GM18868 (cell line): ENCODE results near the gene MLLT3.

Source experiments
- ATAC-seq: cut with Tn5 transposase; IDR thresholded peaks from one replicate; pipeline ENCODE4 v1.9.1; 2021; ENCODE audit warnings: mild to moderate bottlenecking, moderate library complexity; ENCODE audit not compliant: unreplicated experiment

MLLT3 gene

GRCh38 chr9:20395651-20396050 lies 226.6 kb downstream of the MLLT3 start:
- ATAC-seq, result no peak

GRCh38 chr9:20394969-20395368 lies 227.3 kb downstream of the MLLT3 start:
- no peak for ATAC-seq

GRCh38 chr9:20391208-20391607 lies 231.1 kb downstream of the MLLT3 start:
- no peak for ATAC-seq

- ATAC-seq, result no peak
Measured at GRCh38 chr9:20390400-20390799, 231.9 kb downstream of the MLLT3 start.

GRCh38 chr9:20387062-20387461 lies 235.2 kb downstream of the MLLT3 start:
- no peak for ATAC-seq

GRCh38 chr9:20384642-20385041 lies 237.7 kb downstream of the MLLT3 start:
- ATAC-seq, result no peak

GRCh38 chr9:20382460-20383071 lies 239.7 kb downstream of the MLLT3 start:
- ATAC-seq, result peak; percentile 74

- ATAC-seq, result no peak
Measured at GRCh38 chr9:20380546-20380945, 241.8 kb downstream of the MLLT3 start.

- no peak for ATAC-seq
Measured at GRCh38 chr9:20379804-20380225, 242.5 kb downstream of the MLLT3 start.

- ATAC-seq, result no peak
Measured at GRCh38 chr9:20378851-20379250, 243.4 kb downstream of the MLLT3 start.

- ATAC-seq, result no peak
Measured at GRCh38 chr9:20377790-20378189, 244.5 kb downstream of the MLLT3 start.

GRCh38 chr9:20376731-20377375 lies 245.4 kb downstream of the MLLT3 start:
- peak; percentile 31 for ATAC-seq

GRCh38 chr9:20376042-20376441 lies 246.3 kb downstream of the MLLT3 start:
- ATAC-seq, result no peak

- peak; percentile 43 for ATAC-seq
Measured at GRCh38 chr9:20373263-20373662, 249.0 kb downstream of the MLLT3 start.

GRCh38 chr9:20369391-20369790 lies 252.9 kb downstream of the MLLT3 start:
- no peak for ATAC-seq

GRCh38 chr9:20367855-20368254 lies 254.4 kb downstream of the MLLT3 start:
- ATAC-seq, result no peak

GRCh38 chr9:20364959-20365358 lies 257.3 kb downstream of the MLLT3 start:
- ATAC-seq, result no peak

GRCh38 chr9:20363233-20363632 lies 259.1 kb downstream of the MLLT3 start:
- ATAC-seq, result no peak

GRCh38 chr9:20361656-20362570 lies 260.4 kb downstream of the MLLT3 start:
- ATAC-seq, result peak; percentile 56

- ATAC-seq, result no peak
Measured at GRCh38 chr9:20361229-20361628, 261.1 kb downstream of the MLLT3 start.

- no peak for ATAC-seq
Measured at GRCh38 chr9:20358207-20358606, 264.1 kb downstream of the MLLT3 start.

GRCh38 chr9:20357037-20357432 lies 265.3 kb downstream of the MLLT3 start:
- ATAC-seq, result no peak
